ENCODE measurements around the gene ZNF737. TPM values are rescaled to one million over a fixed set of nuclear protein-coding genes. Genes with fewer than 3 reads are reported as not detected.
"Not testable (repeated sequence)": the region's sequence is repeated elsewhere in the genome, so short reads cannot be mapped to it uniquely, and the experiment has no call there.

The ZNF737 gene
- total RNA-seq, result 1 to 10 TPM; 9.0 to 9.9 TPM

DNA sequence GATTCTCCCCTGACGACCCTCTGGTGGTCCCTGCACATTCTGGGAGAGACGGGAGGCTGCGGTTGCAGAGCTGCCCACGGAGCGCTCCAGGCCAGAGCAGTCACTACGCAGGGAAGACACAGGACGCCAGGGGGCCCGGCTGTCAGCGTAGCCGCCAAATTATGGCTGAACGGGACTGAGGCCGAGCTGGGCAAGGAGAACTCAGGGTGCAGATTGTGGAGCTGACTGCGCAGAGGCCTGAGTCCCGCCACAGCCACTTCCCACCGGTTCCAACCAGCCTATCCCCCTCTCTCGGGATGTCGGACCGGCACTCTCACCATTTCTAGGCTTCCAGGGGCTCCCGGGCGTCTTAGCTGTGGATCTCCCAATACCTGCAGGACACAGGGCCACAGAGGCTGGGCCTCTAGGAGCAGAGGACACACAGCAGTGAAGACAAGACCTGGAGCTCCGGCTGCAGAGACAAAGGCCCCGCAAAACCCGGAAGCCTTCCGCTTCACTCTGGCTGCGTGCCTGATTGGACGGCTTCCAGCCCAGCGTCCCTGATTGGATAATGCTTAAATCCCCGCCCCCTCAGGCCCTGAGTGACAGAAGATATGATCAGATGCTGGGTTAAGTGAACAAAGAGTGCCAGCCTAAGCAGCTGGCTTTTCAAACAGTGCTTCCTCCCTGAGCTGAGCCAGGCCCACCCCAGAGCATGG lies at the start of gene ZNF737:
Gene ZNF737 (minus strand): TSS at position 461 of the 698 bp plus-strand sequence. CDS start 141 bp downstream, at position 320.
- peak; percentile 95 for DNase-seq
- Mint-ChIP-seq H3K36me3 (peaks cover 44% of the 10 kb centered on the region), H3K27ac (peak within 1 kb of the TSS; percentile 93), H3K27me3 (no peaks in the 10 kb centered on the region), H3K4me1 (ENCODE audit: low read depth) (peaks cover 11% of the 10 kb centered on the region), H3K9me3 (peaks cover 58% of the 10 kb centered on the region), H3K4me3 (peak within 1 kb of the TSS; percentile 94)
- intact Hi-C loops (cut with micrococcal nuclease), result loop anchor here (1.0 to 5.0 kb wide), 5 partner anchors 97 to 517 kb away; partner anchors contain the start of genes ZNF626, ZNF66, ZNF714 and ZNF85
- CTCF ChIA-PET, result interaction anchor here (1.0 to 1.6 kb wide), 2 partner anchors 9 to 399 kb away, joined by 3 to 4 read pairs; partner anchors contain the start of gene ZNF486
- POLR2A ChIA-PET, result interaction anchor here (0.6 to 1.9 kb wide), 10 partner anchors 94 to 940 kb away, joined by 3 to 20 read pairs (median 4); partner anchors contain the start of genes ZNF429, ZNF431, ZNF486 and ZNF626

DNA sequence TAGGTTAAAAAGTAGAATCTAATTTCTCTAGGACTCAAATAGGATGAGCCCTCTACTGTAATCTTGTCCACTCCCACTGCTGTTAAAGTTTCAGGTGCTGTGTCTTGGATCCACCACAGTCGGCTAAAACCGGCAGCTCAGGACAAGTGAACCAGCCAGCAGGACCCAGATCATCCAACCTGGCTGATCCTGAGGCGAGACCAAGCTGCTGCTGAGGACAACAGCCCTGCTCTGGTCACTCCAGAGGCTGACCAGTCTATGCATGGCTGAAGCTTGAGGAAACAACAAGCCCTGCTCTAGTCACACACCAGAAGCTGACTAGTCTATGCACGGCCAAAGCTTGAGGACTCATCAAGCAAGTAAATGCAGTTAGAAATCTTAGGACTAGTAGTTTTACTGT lies 49.4 kb upstream of the ZNF737 start:
- DNase-seq; intact Hi-C loops (cut with micrococcal nuclease); CTCF ChIA-PET; H3K27ac Mint-ChIP-seq; H3K4me1 Mint-ChIP-seq (ENCODE audit: low read depth); H3K27me3 Mint-ChIP-seq; POLR2A ChIA-PET; H3K4me3 Mint-ChIP-seq: not testable (repeated sequence)
- Mint-ChIP-seq H3K36me3 (peaks cover 12% of the 10 kb centered on the region), H3K9me3 (peaks cover 61% of the 10 kb centered on the region)

DNA sequence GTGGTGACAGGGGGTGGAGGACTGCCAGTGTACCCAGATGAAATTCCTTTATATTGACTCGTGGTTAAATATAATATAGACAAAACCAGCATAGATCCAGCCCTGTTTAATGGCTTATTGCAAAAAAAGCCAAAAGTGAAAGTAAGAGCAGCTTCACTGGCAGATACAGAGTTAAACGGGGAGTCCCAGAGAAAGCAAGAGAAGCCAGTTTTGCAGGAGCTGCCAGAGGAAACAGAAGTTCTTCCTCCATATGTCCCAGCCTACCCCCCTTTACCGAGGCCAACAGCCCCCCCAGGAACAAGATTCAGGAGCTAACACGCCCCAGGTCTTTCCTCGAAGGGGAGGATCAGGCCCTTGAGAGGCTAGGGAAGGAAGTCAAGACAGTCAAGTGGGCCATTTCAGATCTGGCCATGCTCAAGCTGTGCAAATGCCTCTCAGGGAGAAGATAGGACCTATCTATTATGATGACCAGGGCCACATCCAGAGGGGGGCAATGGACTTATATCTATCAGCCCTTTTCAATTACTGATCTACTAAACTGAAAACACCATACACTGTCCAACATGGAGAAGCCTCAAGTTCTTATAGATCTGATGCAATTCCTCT lies 47.2 kb upstream of the ZNF737 start:
- no peak overlapping the region for H3K27ac Mint-ChIP-seq
- H3K9me3 Mint-ChIP-seq, result peaks cover 52% of the 10 kb centered on the region
- H3K36me3 Mint-ChIP-seq, result peaks cover 10% of the 10 kb centered on the region
- CTCF ChIA-PET, result no interaction called here
- POLR2A ChIA-PET, result no interaction called here
- DNase-seq, result no peak
- no peaks in the 10 kb centered on the region for H3K4me1 Mint-ChIP-seq (ENCODE audit: low read depth)
- H3K4me3 Mint-ChIP-seq, result no peak overlapping the region
- H3K27me3 Mint-ChIP-seq, result no peaks in the 10 kb centered on the region
- intact Hi-C loops (cut with micrococcal nuclease), result no loop called here

DNA sequence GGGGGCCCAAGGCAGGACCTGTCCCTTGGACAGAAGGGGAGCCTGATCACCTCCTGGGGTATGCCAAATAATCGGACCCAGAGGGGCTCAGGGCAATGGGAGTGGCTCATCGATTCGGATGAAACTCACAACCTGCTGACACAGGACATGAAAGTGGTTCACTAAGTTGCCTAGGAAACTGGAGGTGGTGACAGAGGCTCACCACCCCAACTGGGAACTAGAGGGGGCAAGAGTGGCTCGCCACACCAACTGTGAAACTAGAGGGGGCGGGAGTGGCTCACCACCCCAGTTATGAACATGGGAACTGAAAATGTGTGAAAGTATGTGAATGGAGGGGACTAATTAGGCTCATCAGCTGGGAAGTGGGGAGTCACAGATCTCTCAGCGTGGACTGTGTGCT lies 46.3 kb upstream of the ZNF737 start:
- no peak for DNase-seq
- no peak overlapping the region for H3K4me3 Mint-ChIP-seq
- H3K27me3 Mint-ChIP-seq, result no peaks in the 10 kb centered on the region
- POLR2A ChIA-PET, result no interaction called here
- H3K9me3 Mint-ChIP-seq, result peaks cover 46% of the 10 kb centered on the region
- intact Hi-C loops (cut with micrococcal nuclease), result no loop called here
- no peaks in the 10 kb centered on the region for H3K4me1 Mint-ChIP-seq (ENCODE audit: low read depth)
- H3K27ac Mint-ChIP-seq, result no peak overlapping the region
- peaks cover 9% of the 10 kb centered on the region for H3K36me3 Mint-ChIP-seq
- CTCF ChIA-PET, result no interaction called here

DNA sequence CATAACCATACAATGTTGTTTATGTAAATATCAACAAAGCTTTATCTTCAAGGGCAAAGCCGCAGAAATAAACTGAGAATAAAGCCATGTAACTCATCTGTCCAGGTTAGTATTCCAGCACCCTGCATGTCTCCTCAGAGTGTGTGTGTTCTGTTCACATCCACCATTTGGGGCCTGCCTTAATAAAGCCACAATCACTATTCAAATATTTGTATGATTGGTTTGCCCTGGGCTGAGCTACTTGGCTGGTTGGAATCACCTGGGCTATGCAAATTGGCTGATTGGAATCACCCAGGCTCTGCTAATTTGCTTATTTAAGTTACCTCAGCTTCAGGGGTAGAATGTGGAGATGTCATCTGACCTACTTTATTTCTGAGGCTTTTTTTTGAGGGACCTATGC lies 42.4 kb upstream of the ZNF737 start:
- POLR2A ChIA-PET, result no interaction called here
- DNase-seq, result no peak
- H3K27ac Mint-ChIP-seq, result no peak overlapping the region
- H3K4me1 Mint-ChIP-seq (ENCODE audit: low read depth), result no peaks in the 10 kb centered on the region
- H3K27me3 Mint-ChIP-seq, result no peaks in the 10 kb centered on the region
- no peak overlapping the region for H3K4me3 Mint-ChIP-seq
- H3K9me3 Mint-ChIP-seq, result peaks cover 35% of the 10 kb centered on the region
- intact Hi-C loops (cut with micrococcal nuclease), result no loop called here
- peaks cover 6% of the 10 kb centered on the region for H3K36me3 Mint-ChIP-seq
- CTCF ChIA-PET, result no interaction called here

DNA sequence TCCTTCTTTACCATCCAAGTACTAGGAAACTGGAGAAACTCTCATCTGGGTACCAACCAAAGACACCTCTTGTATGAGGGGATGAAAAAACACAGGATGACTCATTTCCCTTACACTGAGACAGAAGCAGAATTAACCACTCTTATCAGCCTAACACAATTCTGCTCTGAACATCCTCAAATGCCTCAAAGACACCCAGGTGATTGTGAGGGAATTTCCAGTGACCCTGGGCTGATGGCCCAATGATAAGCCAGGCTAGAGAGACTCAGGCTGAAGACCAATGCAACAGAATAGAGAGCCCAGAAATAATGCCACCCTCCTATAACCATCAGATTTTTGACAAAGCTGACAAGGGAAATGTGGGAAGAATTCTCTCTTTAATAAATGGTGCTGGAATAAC lies 7.0 kb downstream of the ZNF737 start:
- Mint-ChIP-seq H3K27ac (no peak overlapping the region), H3K36me3 (peaks cover 74% of the 10 kb centered on the region), H3K4me1 (ENCODE audit: low read depth) (peaks cover 14% of the 10 kb centered on the region), H3K9me3 (peaks cover 71% of the 10 kb centered on the region), H3K4me3 (no peak overlapping the region), H3K27me3 (no peaks in the 10 kb centered on the region)
- POLR2A ChIA-PET, result no interaction called here
- intact Hi-C loops (cut with micrococcal nuclease), result no loop called here
- peak; percentile 12 for DNase-seq
- CTCF ChIA-PET, result interaction anchor here (0.6 kb wide), 1 partner anchor 334 kb away, joined by 3 read pairs; no protein-coding TSS in a partner anchor

DNA sequence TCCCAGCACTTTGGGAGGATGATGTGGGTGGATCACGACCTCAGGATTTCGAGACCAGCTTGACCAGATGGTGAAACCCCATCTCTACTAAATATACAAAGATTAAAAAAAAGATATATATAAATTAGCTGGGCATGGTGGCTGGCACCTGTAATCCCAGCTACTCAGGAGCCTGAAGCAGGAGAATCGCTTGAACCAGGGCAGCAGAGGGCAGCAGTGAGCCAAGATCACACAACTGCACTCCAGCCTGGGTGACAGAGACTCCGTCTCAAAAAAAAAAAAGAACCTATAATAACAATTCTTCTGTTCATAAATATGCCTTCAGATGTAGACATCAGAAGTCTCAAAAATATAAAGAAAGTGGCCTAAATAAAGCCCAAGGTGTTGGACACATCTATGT lies 7.6 kb downstream of the ZNF737 start:
- peak; percentile 10 for DNase-seq
- Mint-ChIP-seq H3K27ac (no peak overlapping the region), H3K36me3 (peaks cover 73% of the 10 kb centered on the region), H3K27me3 (no peaks in the 10 kb centered on the region), H3K4me1 (ENCODE audit: low read depth) (peaks cover 14% of the 10 kb centered on the region), H3K4me3 (no peak overlapping the region), H3K9me3 (peaks cover 72% of the 10 kb centered on the region)
- ChIA-PET POLR2A (no interaction called here), CTCF (interaction anchor here (0.6 kb wide), 2 partner anchors 334 to 561 kb away, joined by 3 read pairs; no protein-coding TSS in a partner anchor)
- intact Hi-C loops (cut with micrococcal nuclease), result no loop called here

DNA sequence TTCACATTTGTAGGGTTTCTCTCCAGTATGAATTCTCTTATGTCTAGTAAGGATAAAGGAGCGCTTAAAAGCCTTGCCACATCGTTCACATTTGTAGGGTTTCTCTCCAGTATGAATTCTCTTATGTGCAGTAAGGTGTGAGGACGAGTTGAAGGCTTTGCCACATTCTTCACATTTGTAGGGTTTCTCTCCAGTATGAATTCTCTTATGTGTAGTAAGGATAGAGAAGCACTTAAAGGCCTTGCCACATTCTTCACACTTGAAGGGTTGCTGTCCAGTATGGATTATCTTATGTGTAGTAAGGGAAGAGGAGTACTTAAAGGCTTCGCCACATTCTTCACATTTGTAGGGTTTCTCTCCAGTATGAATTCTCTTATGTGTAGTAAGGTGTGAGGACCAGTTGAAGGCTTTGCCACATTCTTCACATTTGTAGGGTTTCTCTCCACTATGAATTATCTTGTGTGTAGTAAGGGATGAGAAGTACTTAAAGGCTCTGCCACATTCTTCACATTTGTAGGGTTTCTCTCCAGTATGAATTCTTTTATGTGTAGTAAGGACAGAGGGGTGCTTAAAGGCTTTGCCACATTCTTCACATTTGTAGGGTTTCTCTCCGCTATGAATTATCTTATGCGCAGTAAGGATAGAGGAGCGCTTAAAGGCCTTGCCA lies 20.8 kb downstream of the ZNF737 start:
- H3K4me3 Mint-ChIP-seq; DNase-seq; H3K27me3 Mint-ChIP-seq; POLR2A ChIA-PET; intact Hi-C loops (cut with micrococcal nuclease); H3K4me1 Mint-ChIP-seq (ENCODE audit: low read depth); H3K27ac Mint-ChIP-seq: not testable (repeated sequence)
- Mint-ChIP-seq H3K9me3 (peaks cover 70% of the 10 kb centered on the region), H3K36me3 (peaks cover 68% of the 10 kb centered on the region)
- CTCF ChIA-PET, result interaction anchor here (0.7 kb wide), 1 partner anchor 11 kb away, joined by 3 read pairs; no protein-coding TSS in a partner anchor

DNA sequence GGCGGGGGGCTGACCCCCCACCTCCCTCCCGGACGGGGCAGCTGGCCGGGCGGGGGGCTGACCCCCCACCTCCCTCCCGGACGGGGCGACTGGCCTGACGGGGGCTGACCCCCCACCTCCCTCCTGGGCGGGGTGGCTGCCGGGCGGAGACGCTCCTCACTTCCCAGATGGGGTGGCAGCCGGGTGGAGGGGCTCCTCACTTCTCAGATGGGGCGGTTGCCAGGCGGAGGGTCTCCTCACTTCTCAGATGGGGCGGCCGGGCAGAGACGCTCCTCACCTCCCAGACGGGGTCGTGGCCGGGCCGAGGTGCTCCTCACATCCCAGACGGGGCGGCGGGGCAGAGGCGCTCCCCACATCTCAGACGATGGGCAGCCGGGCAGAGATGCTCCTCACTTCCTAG lies 35.3 kb downstream of the ZNF737 start:
- H3K27me3 Mint-ChIP-seq; intact Hi-C loops (cut with micrococcal nuclease); POLR2A ChIA-PET; H3K27ac Mint-ChIP-seq; H3K4me3 Mint-ChIP-seq; DNase-seq; H3K4me1 Mint-ChIP-seq (ENCODE audit: low read depth); CTCF ChIA-PET: not testable (repeated sequence)
- H3K36me3 Mint-ChIP-seq, result peaks cover 34% of the 10 kb centered on the region
- H3K9me3 Mint-ChIP-seq, result peaks cover 60% of the 10 kb centered on the region

DNA sequence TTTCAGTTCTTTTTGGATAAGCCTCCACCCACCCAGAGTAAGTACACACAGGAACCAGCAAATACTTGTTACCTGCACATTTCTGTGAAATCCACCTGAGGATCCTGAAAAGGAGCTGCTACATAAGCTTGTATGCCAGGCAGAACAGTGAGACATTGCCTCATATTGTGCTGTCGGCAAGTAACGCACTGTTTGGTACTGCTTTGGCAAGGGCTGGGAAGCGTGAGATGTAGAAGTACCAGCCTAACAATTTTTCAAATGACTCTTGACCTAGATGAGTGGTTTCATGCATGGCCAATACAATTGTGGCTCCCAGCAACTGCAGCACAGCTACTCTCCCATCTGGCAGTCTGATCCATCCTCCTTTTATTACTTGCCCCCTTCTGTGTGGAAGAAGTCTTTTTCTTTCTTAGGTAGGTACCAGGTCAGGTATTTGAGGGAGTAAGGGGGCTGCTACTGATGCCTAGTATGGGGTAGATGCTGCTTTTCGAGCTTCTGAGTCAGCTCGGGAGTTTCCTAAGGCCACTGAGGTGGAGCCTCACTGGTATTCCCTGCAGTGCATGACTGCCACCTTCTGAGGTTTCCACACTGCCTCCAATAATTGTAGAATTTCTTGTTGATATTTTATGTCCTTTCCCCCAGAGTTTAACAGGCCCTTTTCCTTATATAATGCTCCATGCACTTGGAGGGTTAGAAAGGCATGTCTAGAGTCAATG lies 52.2 kb downstream of the ZNF737 start:
- H3K36me3 Mint-ChIP-seq, result peaks cover 5% of the 10 kb centered on the region
- H3K9me3 Mint-ChIP-seq, result peaks cover 41% of the 10 kb centered on the region
- intact Hi-C loops (cut with micrococcal nuclease), result no loop called here
- ChIA-PET CTCF (interaction anchor here (1.1 kb wide), 1 partner anchor 515 kb away, joined by 6 read pairs; no protein-coding TSS in a partner anchor), POLR2A (no interaction called here)
- H3K4me3 Mint-ChIP-seq, result no peak overlapping the region
- no peaks in the 10 kb centered on the region for H3K27me3 Mint-ChIP-seq
- DNase-seq, result no peak
- H3K27ac Mint-ChIP-seq, result no peak overlapping the region
- H3K4me1 Mint-ChIP-seq (ENCODE audit: low read depth), result peaks cover 2% of the 10 kb centered on the region

DNA sequence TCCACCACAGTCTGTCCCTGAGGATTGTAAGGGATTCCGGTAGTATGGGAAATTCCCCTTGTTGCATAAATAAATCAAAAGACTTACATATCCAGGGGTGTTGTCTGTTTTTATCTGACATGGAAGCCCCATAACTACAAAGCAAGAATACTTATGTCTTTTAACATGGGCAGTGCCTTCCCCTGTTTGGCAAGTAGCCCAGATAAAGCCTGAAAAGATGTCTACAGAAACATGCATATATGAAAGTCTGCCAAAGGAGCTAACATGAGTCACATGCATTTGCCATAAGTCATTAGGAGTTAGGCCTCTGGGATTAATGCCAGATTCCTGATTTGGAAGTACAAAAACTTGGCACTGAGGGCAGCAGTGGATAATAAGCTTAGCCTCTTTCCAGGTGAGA lies 62.1 kb downstream of the ZNF737 start:
- peaks cover 9% of the 10 kb centered on the region for H3K36me3 Mint-ChIP-seq
- no peaks in the 10 kb centered on the region for H3K4me1 Mint-ChIP-seq (ENCODE audit: low read depth)
- no peak overlapping the region for H3K27ac Mint-ChIP-seq
- H3K9me3 Mint-ChIP-seq, result peaks cover 63% of the 10 kb centered on the region
- DNase-seq, result no peak
- no peak overlapping the region for H3K4me3 Mint-ChIP-seq
- POLR2A ChIA-PET, result no interaction called here
- CTCF ChIA-PET, result no interaction called here
- intact Hi-C loops (cut with micrococcal nuclease), result no loop called here
- no peaks in the 10 kb centered on the region for H3K27me3 Mint-ChIP-seq

All from activated CD4-positive, alpha-beta memory T cell treated with anti-CD3 and anti-CD28 coated beads for 36 hours (primary cell).